NCI-H1417 (cell line): ENCODE results near the gene RYR2.

ENCODE experiments used
- DNase-seq, 3 experiments: peaks; one replicate each; lab custom pipeline; 2025; lab: John Stamatoyannopoulos, UW

The RYR2 gene

DNA sequence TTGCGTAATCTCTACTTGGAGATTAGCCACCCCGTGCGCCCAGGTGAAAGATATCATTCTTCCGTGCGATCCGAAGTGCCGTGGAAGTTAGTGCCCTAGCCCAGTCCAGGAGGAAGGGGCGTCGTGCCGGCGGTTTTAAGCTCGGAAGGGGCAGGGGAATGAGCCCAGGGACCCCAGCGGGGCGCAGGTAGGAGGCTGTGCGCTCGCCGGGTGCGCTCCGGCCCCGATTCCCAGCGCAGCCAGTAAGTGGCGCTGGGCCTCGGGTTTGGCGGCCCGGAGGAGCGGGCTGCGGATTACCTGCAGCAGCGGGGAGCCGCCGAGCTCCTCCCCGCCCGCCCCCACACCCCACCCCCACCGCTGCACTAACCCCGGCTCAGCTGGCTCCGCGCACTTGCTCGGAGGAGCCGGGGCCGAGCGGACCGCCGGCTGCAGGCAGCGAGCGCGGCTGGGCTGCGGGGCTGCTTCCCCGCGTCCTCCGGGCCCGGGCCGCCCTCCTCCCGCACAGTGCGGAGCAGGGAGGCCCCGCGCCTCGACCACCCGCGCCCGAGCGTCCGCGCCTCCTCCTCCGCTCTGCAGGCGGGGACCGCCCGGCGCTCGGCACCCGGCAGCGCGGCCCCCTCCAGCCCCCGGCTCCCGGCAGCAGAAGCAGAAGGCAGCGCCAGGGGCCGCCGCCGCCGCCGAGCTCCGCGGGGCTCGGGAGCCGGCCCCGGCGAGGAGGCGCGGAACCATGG is at the start of gene RYR2:
Gene RYR2 (plus strand): TSS at position 390 of the 731 bp plus-strand sequence. CDS start 338 bp downstream, at position 728.
- no peak for DNase-seq

GRCh38 chr1:236992449-236992848 is 49.5 kb upstream of the RYR2 start:
- no peak for DNase-seq

GRCh38 chr1:236994450-236994849 is 47.5 kb upstream of the RYR2 start:
- no peak for DNase-seq

GRCh38 chr1:236997361-236997760 is 44.6 kb upstream of the RYR2 start:
- DNase-seq = no peak

DNA sequence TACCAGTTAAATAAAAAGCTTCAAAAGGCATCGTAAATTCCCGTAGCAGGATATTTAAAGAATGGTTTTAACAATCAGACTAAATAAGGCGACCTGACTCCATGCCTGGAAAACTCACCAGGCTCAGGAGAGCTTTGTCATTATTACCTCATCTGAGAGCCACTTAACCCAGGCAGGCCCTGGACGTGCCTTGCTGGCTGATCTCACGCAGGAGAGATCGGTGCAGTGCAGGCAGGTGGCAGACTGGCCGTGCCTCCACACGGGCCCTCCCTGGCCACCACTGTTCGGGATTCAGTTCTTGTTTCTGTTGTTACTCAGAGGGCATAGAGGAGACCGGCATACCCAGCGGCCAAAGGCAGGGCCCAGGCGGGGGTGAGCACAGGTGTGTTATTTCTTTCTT is 44.1 kb upstream of the RYR2 start:
- peak in 1 of 3 experiments; percentile 27 for DNase-seq

- no peak for DNase-seq
Measured at GRCh38 chr1:236998546-236998945, 43.4 kb upstream of the RYR2 start.

DNA sequence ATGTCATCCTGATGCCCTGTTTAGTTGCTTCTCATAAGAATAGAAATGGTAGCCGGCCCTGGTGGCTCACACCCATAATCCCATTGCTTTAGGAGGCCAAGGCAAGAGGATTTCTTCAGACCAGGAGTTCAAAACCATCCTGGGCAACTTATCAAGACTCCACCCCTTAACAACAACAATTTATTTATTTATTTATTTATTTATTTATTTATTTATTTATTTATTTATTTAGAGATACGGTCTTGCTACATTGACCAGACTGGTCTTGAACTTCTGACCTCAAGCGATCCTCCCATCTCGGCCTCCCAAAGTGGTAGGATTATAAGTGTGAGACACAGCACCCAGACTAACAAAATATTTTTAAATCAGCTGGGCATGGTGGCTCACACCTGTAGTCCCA is 41.8 kb upstream of the RYR2 start:
- DNase-seq = no peak

DNA sequence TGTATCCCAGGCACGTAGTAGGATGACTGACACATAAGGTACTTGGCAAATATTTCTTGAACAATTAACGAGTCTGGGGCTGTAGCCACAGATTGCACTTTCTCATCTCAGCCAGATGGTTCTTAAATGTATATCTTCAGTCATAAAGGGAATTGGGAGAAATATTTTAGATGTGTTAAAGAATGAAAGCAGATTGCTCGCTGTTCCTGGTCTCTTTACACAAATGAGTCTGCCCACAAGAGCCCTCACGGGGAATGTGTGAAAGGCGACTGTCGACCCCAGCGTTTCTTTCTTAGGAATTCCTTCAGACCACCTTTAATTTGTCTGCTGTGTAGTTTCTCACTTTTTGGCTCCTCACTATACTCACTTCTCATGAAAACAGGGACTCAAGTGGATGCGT is 38.5 kb upstream of the RYR2 start:
- DNase-seq = no peak

GRCh38 chr1:237004116-237004515 is 37.9 kb upstream of the RYR2 start, which contains the start of gene MT1HL1:
Gene MT1HL1 (minus strand): TSS chr1:237004441. CDS start chr1:237004372, 69 bp downstream.
- DNase-seq = no peak

GRCh38 chr1:237005674-237006073 is 36.3 kb upstream of the RYR2 start:
- DNase-seq = no peak

GRCh38 chr1:237007147-237007881 is 34.7 kb upstream of the RYR2 start:
- DNase-seq = no peak

DNA sequence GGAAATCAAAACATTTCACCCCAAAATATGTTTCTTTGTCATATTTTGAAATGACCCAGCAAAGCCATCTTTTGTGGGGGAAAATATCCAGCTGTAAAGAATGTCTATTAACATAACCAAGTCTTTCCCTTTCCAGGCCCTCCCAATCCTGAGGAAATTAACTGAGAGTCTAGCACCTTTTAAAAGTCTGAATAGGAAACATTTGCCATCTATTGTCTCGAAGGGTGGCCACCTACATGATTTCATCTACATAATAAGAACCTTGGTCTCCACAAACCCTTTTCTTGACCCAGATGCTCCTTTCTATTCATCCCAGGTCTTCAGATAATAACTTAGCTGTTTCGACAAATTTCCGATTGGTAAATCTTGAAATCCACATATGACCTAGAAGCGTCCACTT is 32.4 kb upstream of the RYR2 start:
- DNase-seq = no peak

DNA sequence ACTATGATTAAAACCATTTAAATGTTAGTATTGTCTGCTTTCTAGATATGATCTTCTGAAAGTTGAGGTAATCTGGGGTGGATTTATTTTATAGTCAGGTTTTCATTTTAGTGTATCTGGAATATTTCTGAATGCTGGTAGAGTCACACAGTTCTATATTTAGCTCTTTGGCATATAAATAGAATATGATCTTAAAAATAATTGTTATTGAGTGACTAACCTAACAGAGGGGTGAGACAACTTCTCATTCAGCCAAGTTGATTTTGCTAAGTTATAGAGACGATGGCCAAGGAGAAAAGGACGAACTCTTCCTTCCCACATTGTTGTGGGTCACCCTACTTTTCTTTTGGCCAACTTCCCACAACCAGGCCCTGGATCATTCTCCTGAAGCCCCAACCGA is 30.6 kb upstream of the RYR2 start:
- no peak for DNase-seq

DNA sequence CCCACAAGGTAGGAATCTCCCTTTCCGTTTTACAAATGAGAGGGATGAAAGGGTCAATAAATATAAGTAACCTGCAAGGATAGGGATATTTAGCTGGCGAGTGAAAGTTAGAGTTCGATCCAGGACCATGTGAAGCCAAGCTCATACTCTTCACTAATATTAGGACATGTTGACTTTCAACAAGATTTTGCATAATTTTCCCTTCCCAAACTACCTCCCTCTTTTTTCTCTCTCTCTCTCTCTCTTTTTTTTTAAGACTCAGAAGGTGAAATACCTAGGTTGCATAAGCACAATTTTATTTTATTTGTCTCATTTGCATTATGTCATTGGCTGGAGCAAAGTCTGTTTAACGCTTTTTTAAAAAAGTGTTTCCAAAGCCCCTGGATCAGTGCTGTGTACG is 29.6 kb upstream of the RYR2 start:
- DNase-seq = no peak

GRCh38 chr1:237012788-237013383 is 29.1 kb upstream of the RYR2 start:
- peak in 1 of 3 experiments; percentile 31 for DNase-seq

GRCh38 chr1:237013608-237014007 is 28.4 kb upstream of the RYR2 start:
- no peak for DNase-seq

DNA sequence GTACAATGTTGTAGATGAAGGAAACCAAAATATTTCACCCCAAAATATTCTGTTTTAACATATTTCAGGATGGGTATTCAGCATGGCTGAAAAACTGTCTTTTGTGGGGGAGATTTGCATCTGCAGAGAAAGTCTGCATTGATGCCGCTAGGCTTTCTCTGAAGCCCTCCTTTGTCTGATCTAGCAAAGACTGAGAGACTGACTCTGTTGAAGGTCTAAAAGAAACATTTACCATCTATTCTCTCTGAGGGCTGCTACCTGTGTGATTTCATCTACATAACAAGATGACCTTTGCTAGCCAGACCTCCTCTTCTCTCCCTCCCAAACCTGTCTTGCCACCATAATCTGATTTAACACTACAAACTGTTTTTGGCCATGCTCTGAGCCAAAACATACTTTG is 25.4 kb upstream of the RYR2 start:
- no peak for DNase-seq

DNA sequence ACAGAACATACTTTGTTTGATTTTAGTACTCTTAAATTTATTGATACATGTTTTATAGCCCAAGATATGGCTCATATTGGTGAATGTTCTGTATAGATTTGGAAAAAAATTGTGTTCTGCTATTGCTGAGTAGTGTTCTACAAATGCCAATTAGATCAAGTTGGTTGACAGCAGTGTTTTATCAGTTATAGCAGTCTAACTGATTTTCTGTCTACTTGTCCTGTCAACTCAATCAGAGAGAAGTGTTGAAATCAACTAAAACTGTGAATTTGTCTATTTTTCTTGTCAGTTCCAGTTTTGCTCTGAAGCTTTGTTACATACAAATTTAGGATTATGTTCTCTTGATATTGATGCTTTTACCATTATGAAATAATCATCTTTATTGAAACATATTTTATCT is 23.1 kb upstream of the RYR2 start:
- no peak for DNase-seq

GRCh38 chr1:237025358-237026074 is 16.5 kb upstream of the RYR2 start:
- DNase-seq = no peak

GRCh38 chr1:237029240-237029639 is 12.7 kb upstream of the RYR2 start:
- DNase-seq = no peak

GRCh38 chr1:237029850-237030535 is 12.0 kb upstream of the RYR2 start:
- DNase-seq = no peak

DNA sequence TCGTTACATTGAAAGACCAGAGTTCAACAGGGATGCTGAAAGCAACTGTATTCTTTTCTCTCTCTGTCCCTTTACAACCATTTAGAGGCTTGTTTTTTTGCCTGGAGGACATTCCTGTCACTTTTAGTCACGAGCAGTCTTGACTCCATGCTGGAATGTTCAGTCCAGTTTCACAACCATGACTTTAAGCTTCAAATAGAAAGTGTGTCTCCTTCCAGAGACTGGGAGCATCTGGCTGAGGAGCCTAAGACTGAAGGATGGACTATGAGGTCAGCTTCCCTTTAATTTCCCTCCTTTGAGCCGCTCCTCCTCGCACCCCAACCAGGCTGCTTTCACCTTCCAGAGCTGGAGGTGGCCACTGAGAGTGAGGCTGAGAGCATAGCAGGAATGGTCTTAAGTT is 10.5 kb upstream of the RYR2 start:
- no peak for DNase-seq
